Astrocyte of the cerebellum (primary cell): ENCODE data around the gene NHERF1.

Experiments used
- DNase-seq: peaks from one replicate; pipeline ENCODE4 v3.0.0-alpha.2; 2011; ENCODE audit warnings: low read depth
- H3K4me3 ChIP-seq: 2 replicates; pipeline ENCODE4 v1.5.1; 2011; ENCODE audit warnings: mild to moderate bottlenecking, low read depth, low read length, moderate library complexity
- CTCF ChIP-seq: IDR thresholded peaks from 2 replicates; pipeline ENCODE4 v1.5.1; 2012; ENCODE audit warnings: low read length, low read depth, moderate library complexity, mild to moderate bottlenecking; ENCODE audit errors: missing control alignments
- in situ Hi-C: cut with HindIII; loops from 2 replicates; pipeline ENCODE4 v1.10.0; 2017; ENCODE audit warnings: low sequenced_read_pairs

NHERF1 gene

GRCh38 chr17:74752415-74752814, 4.0 kb downstream of the NHERF1 start:
- no peak overlapping the region for H3K4me3 ChIP-seq
- DNase-seq = no peak
- in situ Hi-C loops = no loop called here
- no peak for TF ChIP-seq CTCF

DNA sequence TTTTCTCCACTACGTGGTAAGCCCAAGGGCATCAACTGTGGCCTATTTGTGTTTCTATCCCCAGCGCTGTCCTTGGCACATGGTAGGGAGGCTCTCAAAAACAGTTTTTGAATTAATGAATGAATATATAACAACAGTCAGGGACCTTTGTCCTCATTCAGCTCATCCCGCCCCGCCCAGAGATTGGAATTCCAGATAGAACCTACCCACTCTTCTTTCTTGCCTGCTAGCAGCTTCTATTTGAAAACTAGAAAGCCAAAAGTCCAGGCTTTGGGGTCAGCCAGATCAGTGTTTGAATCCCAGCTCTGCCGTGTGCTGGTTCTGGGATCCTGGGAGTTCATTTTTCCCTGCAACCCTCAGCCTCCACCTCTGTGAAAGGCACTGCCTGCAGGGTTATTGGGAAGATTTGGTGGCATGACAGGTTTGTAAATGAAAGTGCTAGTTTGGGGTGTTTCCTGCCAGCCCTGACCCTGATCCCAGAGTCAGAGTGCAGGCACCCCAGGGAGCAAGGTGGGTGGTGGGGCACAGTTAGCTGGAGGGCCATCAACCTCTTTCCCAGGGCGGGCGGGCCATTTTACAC, 4.5 kb downstream of the NHERF1 start:
- no peak overlapping the region for H3K4me3 ChIP-seq
- no peak for DNase-seq
- in situ Hi-C loops = no loop called here
- no peak for TF ChIP-seq CTCF

GRCh38 chr17:74754832-74755231, 6.4 kb downstream of the NHERF1 start:
- DNase-seq = no peak
- H3K4me3 ChIP-seq = no peak overlapping the region
- no peak for TF ChIP-seq CTCF
- in situ Hi-C loops = no loop called here

DNA sequence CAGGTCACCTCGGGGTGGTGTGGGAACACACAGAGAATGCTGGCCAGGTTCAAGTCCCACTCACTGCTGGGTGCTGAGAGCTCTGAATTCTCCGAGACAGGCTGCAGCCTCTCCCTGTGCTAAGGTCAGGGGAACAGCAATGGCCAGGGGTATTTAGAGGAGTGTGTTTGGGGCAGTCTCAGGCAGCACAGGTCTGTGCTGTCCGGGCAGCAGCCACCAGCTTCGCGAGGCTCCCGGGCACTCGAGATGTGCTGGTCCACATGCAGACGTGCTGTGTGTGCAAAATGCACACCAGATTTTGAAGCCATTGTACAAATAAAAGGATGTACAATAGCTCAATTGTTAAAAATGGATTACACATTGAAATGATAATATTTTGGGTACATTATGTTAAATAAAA, 7.1 kb downstream of the NHERF1 start:
- DNase-seq = no peak
- no peak for TF ChIP-seq CTCF
- H3K4me3 ChIP-seq = no peak overlapping the region
- in situ Hi-C loops = no loop called here

GRCh38 chr17:74756891-74757290, 8.5 kb downstream of the NHERF1 start:
- no peak for TF ChIP-seq CTCF
- in situ Hi-C loops = no loop called here
- H3K4me3 ChIP-seq = no peak overlapping the region

DNA sequence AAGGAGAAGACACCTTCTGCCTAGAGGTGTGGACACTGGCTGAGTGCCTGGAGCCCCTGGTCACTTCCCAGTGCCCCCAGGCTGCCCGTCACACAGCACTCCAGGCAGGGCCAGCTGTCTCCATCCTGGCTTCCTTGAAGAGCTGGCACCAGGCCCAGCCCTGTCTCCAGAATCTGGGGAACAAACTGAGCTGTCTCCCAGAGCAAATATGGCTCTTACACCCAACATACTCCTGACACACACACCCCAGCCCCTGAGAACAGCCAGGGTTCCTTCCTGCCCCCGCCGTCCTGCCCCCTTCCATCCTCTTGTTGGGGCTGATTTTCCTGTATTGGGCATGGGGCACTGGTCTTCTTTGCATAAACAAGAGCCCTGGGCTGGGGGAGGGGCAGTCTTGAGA, 9.1 kb downstream of the NHERF1 start:
- no peak for DNase-seq
- H3K4me3 ChIP-seq = no peak overlapping the region
- in situ Hi-C loops = no loop called here
- no peak for TF ChIP-seq CTCF

More at GRCh38 chr17:74756891-74757290, 8.5 kb downstream of the NHERF1 start:
- no peak for DNase-seq
